Omental fat pad (tissue), 4 donors: ENCODE results near the gene OXSM. TPM values are rescaled to one million over a fixed set of nuclear protein-coding genes. Genes with fewer than 3 reads are reported as not detected.

ENCODE experiments used
- ATAC-seq: fragments of 150-250 bp; one replicate; pipeline ENCODE4 v1.9.1; 2016; ENCODE audit warnings: mild to moderate bottlenecking, moderate library complexity; ENCODE audit not compliant: low FRiP score
- DNase-seq: peaks from one replicate; pipeline ENCODE4 v3.0.0-alpha.2; 2019; ENCODE audit warnings: low spot score
- total RNA-seq, 4 donors: library from RNA; depleted of rRNA; stranded (reverse); fragments of >200 nt; gene quantifications; one replicate each; pipeline ENCODE4 v1.1.0, GENCODE V29; 2016
- TF ChIP-seq, protein P1 (sequence below), 3 donors: fragments of 450-650 bp; IDR thresholded peaks; one replicate each; pipeline ENCODE4 v1.5.1; 2016 to 2017; ENCODE audit warnings: antibody characterized with exemption in 3 of 3, mild to moderate bottlenecking in 3 of 3, moderate library complexity in 2 of 3

OXSM gene
- total RNA-seq, 4 donors from 2014 or later, result 4.9 to 9.1 (median 6.9) TPM

- peak; percentile 95 for ATAC-seq
- DNase-seq, result peak; percentile 48
- TF ChIP-seq, protein P1, sequence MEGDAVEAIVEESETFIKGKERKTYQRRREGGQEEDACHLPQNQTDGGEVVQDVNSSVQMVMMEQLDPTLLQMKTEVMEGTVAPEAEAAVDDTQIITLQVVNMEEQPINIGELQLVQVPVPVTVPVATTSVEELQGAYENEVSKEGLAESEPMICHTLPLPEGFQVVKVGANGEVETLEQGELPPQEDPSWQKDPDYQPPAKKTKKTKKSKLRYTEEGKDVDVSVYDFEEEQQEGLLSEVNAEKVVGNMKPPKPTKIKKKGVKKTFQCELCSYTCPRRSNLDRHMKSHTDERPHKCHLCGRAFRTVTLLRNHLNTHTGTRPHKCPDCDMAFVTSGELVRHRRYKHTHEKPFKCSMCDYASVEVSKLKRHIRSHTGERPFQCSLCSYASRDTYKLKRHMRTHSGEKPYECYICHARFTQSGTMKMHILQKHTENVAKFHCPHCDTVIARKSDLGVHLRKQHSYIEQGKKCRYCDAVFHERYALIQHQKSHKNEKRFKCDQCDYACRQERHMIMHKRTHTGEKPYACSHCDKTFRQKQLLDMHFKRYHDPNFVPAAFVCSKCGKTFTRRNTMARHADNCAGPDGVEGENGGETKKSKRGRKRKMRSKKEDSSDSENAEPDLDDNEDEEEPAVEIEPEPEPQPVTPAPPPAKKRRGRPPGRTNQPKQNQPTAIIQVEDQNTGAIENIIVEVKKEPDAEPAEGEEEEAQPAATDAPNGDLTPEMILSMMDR (IDR thresholded peaks at IDR 0.05), result no peak
Measured at GRCh38 chr3:25782938-25783660, 6.8 kb upstream of the OXSM start, which contains the start of gene NGLY1. NGLY1 (minus strand) TSS chr3:25783443; CDS start chr3:25783390, 53 bp downstream.

DNA sequence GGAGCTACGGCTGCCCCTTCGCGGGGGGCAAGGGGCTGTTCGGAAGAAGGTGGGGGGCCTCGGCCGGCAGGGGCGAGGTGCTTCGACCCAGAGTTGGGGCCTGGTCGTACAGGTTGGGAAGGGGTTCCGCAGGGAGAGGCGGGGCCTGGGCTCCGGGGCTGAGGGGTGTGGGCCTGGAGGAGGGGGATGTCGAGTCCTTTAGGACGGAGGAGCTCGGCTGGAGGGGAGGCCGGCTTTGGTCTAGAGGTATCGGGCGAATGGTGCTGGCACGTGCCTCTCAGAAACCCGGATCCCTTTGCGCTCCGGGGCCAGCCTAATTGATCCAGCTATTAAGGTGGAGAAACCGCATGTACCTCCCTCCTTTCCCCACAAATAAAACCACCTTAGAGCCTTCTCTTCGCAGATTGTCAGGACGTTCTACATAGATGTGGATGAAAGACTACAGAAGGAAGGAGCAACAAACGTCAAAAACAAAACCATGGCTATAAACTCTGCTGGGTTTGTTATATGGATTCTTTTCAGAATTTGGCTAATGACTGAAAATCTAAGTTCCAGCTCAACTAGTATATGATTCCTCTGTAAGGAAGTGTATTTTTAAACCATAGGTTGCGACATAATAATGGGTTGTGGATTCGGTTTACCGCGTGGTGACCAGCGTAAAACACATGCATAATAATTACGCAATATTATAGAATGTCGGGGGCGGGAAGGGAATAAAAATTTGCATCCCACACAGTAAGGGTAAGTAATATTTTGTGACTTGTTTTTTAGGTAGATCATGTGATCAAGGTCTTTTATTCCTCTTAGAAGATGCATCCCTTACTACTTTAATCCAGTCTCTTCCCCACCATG, 6.0 kb upstream of the OXSM start:
- DNase-seq (no peak), ATAC-seq (peak; percentile 83)
- TF ChIP-seq, protein P1 (IDR thresholded peaks at IDR 0.05), result no peak

GRCh38 chr3:25784971-25785370, 4.9 kb upstream of the OXSM start:
- ATAC-seq, result no peak
- TF ChIP-seq, protein P1 (IDR thresholded peaks at IDR 0.05), result no peak
- no peak for DNase-seq

GRCh38 chr3:25785826-25786225, 4.1 kb upstream of the OXSM start:
- ATAC-seq (no peak), DNase-seq (no peak)
- TF ChIP-seq, protein P1 (IDR thresholded peaks at IDR 0.05), result no peak

DNA sequence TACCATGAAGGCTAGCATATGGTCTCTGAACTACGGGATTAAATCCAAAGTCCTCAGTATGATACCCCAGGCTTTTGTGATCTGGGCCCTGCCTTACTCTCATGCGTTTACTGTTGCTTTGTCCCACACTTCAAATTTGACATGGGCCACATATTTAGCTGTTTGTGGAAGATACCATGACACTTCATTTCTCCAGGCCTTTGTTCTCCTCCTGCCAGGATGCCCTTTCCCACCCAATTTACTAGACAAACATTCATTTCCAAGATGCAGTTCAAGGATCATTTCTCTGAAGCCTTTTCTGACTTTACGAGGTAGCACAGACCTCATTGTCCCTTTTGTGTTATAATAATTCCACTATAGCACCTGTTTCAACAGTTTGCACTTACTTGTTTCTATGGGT, 2.2 kb upstream of the OXSM start:
- TF ChIP-seq, protein P1 (IDR thresholded peaks at IDR 0.05), result no peak
- DNase-seq (no peak), ATAC-seq (no peak)

DNA sequence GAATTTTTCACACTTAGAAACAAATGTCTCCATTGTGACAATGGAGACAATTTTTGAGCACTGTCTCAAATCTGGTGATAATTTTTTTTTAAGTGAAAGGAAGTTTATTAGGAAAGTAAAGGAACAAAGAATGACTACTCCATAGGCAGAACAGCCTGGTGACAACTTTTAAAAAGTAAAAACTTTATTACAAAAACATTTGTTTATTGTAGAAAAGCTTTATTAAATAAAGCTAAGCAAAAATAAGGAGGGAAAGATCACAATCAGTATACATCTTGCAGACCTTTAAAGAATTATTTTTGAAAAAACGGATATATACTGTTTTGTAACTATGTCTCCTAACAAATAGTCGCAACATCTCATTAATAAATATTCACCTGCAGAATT, 688 bp upstream of the OXSM start:
- DNase-seq (no peak), ATAC-seq (no peak)
- TF ChIP-seq, protein P1 (IDR thresholded peaks at IDR 0.05), result no peak
